Left lung (tissue), 10 donors: ENCODE data around the gene TNF. TPM values are rescaled to one million over a fixed set of nuclear protein-coding genes. Genes with fewer than 3 reads are reported as not detected.

Experiments used
- ATAC-seq: fragments of 200-7000 bp; cut with Tn5 transposase; one replicate; pipeline ENCODE4 v1.9.1; 2020; ENCODE audit warnings: moderate library complexity
- DNase-seq, 4 donors: peaks; one replicate each; pipeline ENCODE4 v3.0.0-alpha.2; 2013 to 2020
- H3K27ac ChIP-seq, 2 donors: fragments of 200-600 bp; sonication (generic) in 1 of 2; one replicate each; pipeline versions ENCODE4 v1.5.0 to v1.8.0; 2020 to 2021
- H3K27me3 ChIP-seq, 2 donors: fragments of 200-600 bp; sonication (generic) in 1 of 2; one replicate each; pipeline versions ENCODE4 v1.5.0 to v1.8.0; 2020 to 2021
- H3K36me3 ChIP-seq, 2 donors: fragments of 200-600 bp; sonication (generic) in 1 of 2; one replicate each; pipeline versions ENCODE4 v1.5.0 to v1.8.0; 2020 to 2021
- H3K4me1 ChIP-seq, 2 donors: fragments of 200-600 bp; one replicate each; pipeline ENCODE4 v1.8.0; 2021
- H3K4me3 ChIP-seq, 2 donors: fragments of 200-600 bp; sonication (generic) in 1 of 2; one replicate each; pipeline versions ENCODE4 v1.5.0 to v1.8.0; 2020 to 2021; ENCODE audit warnings: mild to moderate bottlenecking in 1 of 2
- H3K9me3 ChIP-seq, 2 donors: fragments of 200-600 bp; sonication (generic) in 1 of 2; one replicate each; pipeline versions ENCODE4 v1.5.0 to v1.8.0; 2020 to 2021
- intact Hi-C, 2 donors: fragments of 100-400 bp; cut with DNase I; formaldehyde crosslinking; loops; one replicate each; pipeline versions ENCODE4 v1.11.2 to v1.14.2; 2022
- polyA plus RNA-seq, 6 donors: library from polyadenylated mRNA; unstranded; fragments of 120-200 nt; gene quantifications; one replicate each; pipeline ENCODE4 v1.2.1, GENCODE V29; 2013; ENCODE audit not compliant: insufficient read length in 6 of 6
- total RNA-seq, 2 donors: library from RNA; stranded (reverse); fragmentation: NEBNext Ultra II Directional; extraction: Animal tissue kit (Norgen Biotek cat#: 25700); gene quantifications; one replicate each; pipeline ENCODE4 v1.2.1, GENCODE V29; 2021
- TF ChIP-seq, protein P1 (sequence below), 2 donors: fragments of 200-600 bp; sonication (generic) in 1 of 2; IDR thresholded peaks; one replicate each; pipeline versions ENCODE4 v1.5.0 to v1.8.0; 2021; ENCODE audit warnings: antibody characterized with exemption in 2 of 2
- donor health status: DM: no; HTN: yes; CAD: no.
- donor health status: DM: no; HTN: no; CAD: no.

Gene TNF
- total and polyA plus RNA-seq, 8 donors = 0.19 to 10.4 (median 0.29) TPM; not detected in 1

DNA sequence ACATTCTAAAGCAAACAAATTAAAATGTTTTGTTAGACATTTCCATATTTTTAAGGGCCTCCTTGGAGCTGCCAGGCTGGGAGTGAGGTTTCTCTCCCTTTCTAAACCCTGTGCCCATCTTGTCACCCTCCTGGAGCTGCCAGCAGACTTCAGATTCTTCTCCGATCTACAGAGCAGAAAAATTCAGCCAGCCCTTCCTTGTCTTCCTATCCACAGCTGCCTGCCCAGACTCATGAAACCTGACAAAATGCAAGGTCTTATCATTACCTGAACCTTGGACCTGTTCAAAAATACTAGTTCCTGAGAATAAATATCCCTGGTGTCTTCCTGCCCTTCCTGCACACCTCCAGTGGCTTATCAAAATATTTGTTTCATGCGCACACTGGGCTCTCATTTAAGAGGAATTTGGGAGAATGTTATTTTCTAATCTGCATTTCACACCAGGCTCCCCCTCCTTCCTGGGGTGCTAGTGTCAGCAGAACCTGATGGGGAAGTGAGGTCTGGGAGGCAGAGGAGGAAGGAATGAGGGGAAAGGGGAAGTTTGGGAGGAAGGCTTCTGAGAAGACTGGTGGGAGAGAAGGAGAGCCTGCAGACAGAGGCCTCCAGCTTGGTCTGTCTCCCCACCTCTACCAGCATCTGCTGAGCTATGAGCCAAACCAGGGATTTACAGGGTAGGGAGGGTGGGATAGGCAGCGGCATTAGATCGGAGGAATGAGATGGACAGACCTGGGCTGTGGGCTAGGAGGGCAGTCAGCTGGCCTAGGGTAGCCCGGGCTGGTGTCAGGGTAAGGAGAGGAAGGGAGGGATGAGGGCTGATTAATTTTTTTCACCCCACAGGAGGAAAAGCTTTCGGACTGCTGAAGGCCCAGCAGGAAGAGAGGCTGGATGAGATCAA is 39.6 kb downstream of the TNF start, which contains the start of gene AIF1:
TSS of gene AIF1 (plus strand) at position 551 of the 895 bp plus-strand sequence. CDS start at position 647, 96 bp downstream.
- DNase-seq (peak in 1 of 4 donors; percentile 55), ATAC-seq (peak; percentile 19)
- H3K4me1 ChIP-seq = peaks cover 0 to 35% of the 10 kb centered on the region in 2 donors
- H3K36me3 ChIP-seq = no peaks in the 10 kb centered on the region
- H3K4me3 ChIP-seq = peak within 1 kb of the TSS in 1 of 2 donors; percentile 51
- intact Hi-C loops = no loop called here
- TF ChIP-seq, protein P1, sequence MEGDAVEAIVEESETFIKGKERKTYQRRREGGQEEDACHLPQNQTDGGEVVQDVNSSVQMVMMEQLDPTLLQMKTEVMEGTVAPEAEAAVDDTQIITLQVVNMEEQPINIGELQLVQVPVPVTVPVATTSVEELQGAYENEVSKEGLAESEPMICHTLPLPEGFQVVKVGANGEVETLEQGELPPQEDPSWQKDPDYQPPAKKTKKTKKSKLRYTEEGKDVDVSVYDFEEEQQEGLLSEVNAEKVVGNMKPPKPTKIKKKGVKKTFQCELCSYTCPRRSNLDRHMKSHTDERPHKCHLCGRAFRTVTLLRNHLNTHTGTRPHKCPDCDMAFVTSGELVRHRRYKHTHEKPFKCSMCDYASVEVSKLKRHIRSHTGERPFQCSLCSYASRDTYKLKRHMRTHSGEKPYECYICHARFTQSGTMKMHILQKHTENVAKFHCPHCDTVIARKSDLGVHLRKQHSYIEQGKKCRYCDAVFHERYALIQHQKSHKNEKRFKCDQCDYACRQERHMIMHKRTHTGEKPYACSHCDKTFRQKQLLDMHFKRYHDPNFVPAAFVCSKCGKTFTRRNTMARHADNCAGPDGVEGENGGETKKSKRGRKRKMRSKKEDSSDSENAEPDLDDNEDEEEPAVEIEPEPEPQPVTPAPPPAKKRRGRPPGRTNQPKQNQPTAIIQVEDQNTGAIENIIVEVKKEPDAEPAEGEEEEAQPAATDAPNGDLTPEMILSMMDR (IDR thresholded peaks at IDR 0.05) = no peak
- H3K9me3 ChIP-seq = no peaks in the 10 kb centered on the region
- peak within 1 kb of the TSS; percentile 26 to 89 for H3K27ac ChIP-seq
- no peaks in the 10 kb centered on the region for H3K27me3 ChIP-seq

DNA sequence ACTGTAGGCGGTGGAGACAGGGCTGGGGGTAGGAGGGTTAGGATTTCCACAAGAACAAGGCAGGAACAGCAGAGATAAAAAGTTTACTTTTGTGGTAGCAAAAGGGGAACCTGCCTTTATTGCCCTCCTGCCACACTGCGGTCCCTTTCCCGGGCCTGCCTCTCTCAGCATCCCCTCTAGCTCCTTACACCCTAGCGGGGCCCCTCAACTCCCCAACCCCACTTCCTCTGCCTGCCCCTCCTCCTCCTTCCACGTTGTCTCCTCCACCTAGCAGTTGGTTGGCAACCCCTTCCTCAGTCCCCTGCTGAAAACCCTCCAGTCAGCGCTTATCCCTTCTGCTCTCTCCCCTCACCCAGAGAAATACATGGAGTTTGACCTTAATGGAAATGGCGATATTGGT is 40.4 kb downstream of the TNF start:
- peaks cover 0 to 35% of the 10 kb centered on the region in 2 donors for H3K4me1 ChIP-seq
- peak overlapping the region in 1 of 2 donors; percentile 51 for H3K4me3 ChIP-seq
- H3K36me3 ChIP-seq = no peaks in the 10 kb centered on the region
- H3K9me3 ChIP-seq = no peaks in the 10 kb centered on the region
- no peak for ATAC-seq
- H3K27ac ChIP-seq = peak overlapping the region; percentile 13 to 89
- TF ChIP-seq, protein P1 (IDR thresholded peaks at IDR 0.05) = no peak
- peak in 1 of 4 donors; percentile 84 for DNase-seq
- H3K27me3 ChIP-seq = no peaks in the 10 kb centered on the region
- intact Hi-C loops = no loop called here

DNA sequence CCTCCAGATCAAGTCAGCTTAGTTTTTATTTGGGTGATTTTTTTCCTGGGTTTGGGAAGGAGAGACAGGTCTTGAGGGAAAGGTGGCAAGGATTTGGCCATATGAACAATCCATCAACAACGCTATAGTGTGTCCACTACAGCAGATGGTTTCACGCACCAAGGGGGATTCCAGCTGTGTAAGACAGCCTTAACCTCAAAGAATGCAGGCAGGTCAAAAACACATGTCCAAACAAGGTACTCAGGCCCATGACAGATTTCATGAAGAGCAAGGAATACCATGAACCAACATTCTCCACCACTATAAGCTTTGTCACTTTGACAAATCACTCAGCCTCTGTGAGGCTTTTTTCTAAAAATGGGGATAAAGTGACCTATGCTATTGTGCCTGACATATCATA is 41.6 kb downstream of the TNF start:
- Histone ChIP-seq H3K36me3 (no peaks in the 10 kb centered on the region), H3K4me1 (peaks cover 7 to 44% of the 10 kb centered on the region in 2 donors), H3K4me3 (peak overlapping the region in 1 of 2 donors; percentile 51), H3K27me3 (no peaks in the 10 kb centered on the region), H3K27ac (no peak overlapping the region), H3K9me3 (no peaks in the 10 kb centered on the region)
- no peak for ATAC-seq
- TF ChIP-seq, protein P1 (IDR thresholded peaks at IDR 0.05) = no peak
- intact Hi-C loops = no loop called here
- no peak for DNase-seq

DNA sequence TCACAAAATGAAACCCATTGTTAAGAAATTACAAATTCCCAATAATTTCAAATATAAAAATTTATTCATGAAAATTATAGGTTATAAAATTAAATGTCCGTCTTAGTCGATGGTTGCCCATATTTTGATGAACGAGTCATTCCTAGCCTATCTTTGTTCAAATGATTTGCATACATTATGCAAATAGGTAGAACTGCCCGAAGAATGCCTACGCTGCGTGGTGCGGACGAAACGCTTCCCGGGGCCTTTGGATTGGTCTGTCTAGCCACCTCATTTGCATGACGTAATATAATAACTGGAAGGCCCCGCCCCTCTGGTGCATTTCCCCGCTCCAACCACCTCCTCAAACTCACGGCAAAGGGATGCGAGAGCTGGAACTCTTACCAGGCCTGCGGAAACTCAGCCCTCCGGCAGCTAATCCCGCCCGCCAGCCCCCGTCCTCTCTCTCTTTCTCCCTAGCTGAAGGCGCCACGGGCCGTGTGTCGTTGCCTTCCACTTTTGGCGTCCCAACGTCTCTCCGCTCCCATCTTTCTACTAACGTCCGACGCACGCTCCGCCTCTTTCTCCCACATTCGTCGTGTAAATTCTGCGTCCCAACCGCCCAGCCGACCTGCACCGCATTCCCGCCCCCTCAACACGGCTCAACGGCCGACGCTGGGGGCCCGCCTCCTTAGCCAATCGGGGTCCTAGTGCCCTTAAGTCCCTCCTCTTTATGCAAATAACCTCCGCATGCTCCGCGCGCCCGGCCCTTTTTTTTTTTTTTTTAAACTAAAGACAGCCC is 44.6 kb downstream of the TNF start:
- no peaks in the 10 kb centered on the region for H3K27me3 ChIP-seq
- TF ChIP-seq, protein P1 (IDR thresholded peaks at IDR 0.05) = peak in 1 of 2 donors; percentile 9
- ATAC-seq = peak; percentile 93
- intact Hi-C loops = no loop called here
- peak overlapping the region; percentile 47 to 85 for H3K4me3 ChIP-seq
- peaks cover 17 to 47% of the 10 kb centered on the region in 2 donors for H3K4me1 ChIP-seq
- H3K27ac ChIP-seq = peak overlapping the region; percentile 97 to 98
- DNase-seq = peak; percentile 97 to 100 (median 99)
- peaks cover 0 to 23% of the 10 kb centered on the region in 2 donors for H3K36me3 ChIP-seq
- H3K9me3 ChIP-seq = no peaks in the 10 kb centered on the region
